K562 (cell line): Measurements from ENCODE around the gene USP49. TPM values are rescaled to one million over a fixed set of nuclear protein-coding genes. Genes with fewer than 3 reads are reported as not detected.

Experiments
- ZBTB40 ChIP-seq, 2 experiments: fragments of 450-650 bp in 1 of 2; sonication (generic) in 1 of 2; formaldehyde crosslinking in 1 of 2; IDR thresholded peaks; 2 replicates each; pipeline versions ENCODE4 v1.7.1 to v1.9.0; 2016 to 2022; ENCODE audit warnings: inconsistent platforms in 1 of 2, mild to moderate bottlenecking in 1 of 2, missing genetic modification reagents in 1 of 2
- polyA plus RNA-seq, 8 experiments: library from polyadenylated mRNA; depleted of rRNA in 4 of 8; stranded (reverse) in 5 of 8; unstranded in 3 of 8; fragments of >200 nt; fragmentation: Nextera tagmentation in 2 of 8; fragmentation: Illumina TruSeq in 1 of 8; extraction: Ambion mirVana in 2 of 8; extraction: Trizol in 1 of 8; gene quantifications; 2 replicates each; pipeline versions ENCODE4 v1.2.1 to v1.2.3, GENCODE V29; 2011 to 2014; ENCODE audit warnings: inconsistent platforms in 1 of 8, missing spikeins in 1 of 8
- total RNA-seq, 7 experiments: library from RNA; depleted of rRNA in 6 of 7; stranded (reverse); fragments of >200 nt in 6 of 7; fragmentation: Illumina TruSeq in 2 of 7; extraction: Trizol in 2 of 7; gene quantifications; 2 replicates each; pipeline versions ENCODE4 v1.2.1 to v1.2.3, GENCODE V29; 2011 to 2021; ENCODE audit warnings: low replicate concordance in 1 of 7

USP49 gene
- total and polyA plus RNA-seq, 9 of the 15 experiments (the other 6 are each of a cell fraction or from before 2014, with no cell fraction given), result 1.0 to 9.9 (median 6.5) TPM

- TF ChIP-seq ZBTB40 (IDR thresholded peaks at IDR 0.05) (no peak), ZBTB40 (CRISPR knock-in tag; IDR thresholded peaks at IDR 0.05) (no peak)
Observed at GRCh38 chr6:41878961-41879405, 16.2 kb downstream of the USP49 start (continued).
